Measurements from ENCODE around the gene TBC1D9. TPM values are rescaled to one million over a fixed set of nuclear protein-coding genes. Genes with fewer than 3 reads are reported as not detected.

The TBC1D9 gene
- total RNA-seq, 1 donor from 2014 or later = 22.1 TPM

GRCh38 chr4:140690093-140690492 lies 66.1 kb downstream of the TBC1D9 start:
- H3K36me3 ChIP-seq = no peaks in the 10 kb centered on the region
- no peak overlapping the region for H3K27ac ChIP-seq
- TF ChIP-seq POLR2AphosphoS5 (IDR thresholded peaks at IDR 0.05; ENCODE audit: insufficient read depth in 1 of 2, low read depth in 1 of 2) (no peak), CTCF (IDR thresholded peaks at IDR 0.05) (no peak), POLR2A (IDR thresholded peaks at IDR 0.05) (no peak)
- H3K4me3 ChIP-seq = no peak overlapping the region
- DNase-seq (ENCODE audit: extremely low spot score in 2 of 2) = no peak
- intact Hi-C loops (cut with DNase I) = no loop called here
- peaks cover 13% of the 10 kb centered on the region for H3K4me1 ChIP-seq
- no peaks in the 10 kb centered on the region for H3K27me3 ChIP-seq
- H3K9me3 ChIP-seq = no peaks in the 10 kb centered on the region

- no peak for TF ChIP-seq CTCF (IDR thresholded peaks at IDR 0.05)
- intact Hi-C loops (cut with DNase I) = no loop called here
- no peaks in the 10 kb centered on the region for H3K36me3 ChIP-seq
- H3K4me3 ChIP-seq = no peak overlapping the region
- H3K27ac ChIP-seq = no peak overlapping the region
- no peaks in the 10 kb centered on the region for H3K9me3 ChIP-seq
- no peaks in the 10 kb centered on the region for H3K27me3 ChIP-seq
- H3K4me1 ChIP-seq = peaks cover 13% of the 10 kb centered on the region
- no peak for DNase-seq (ENCODE audit: extremely low spot score in 2 of 2)
Observed at GRCh38 chr4:140689623-140690022, 66.6 kb downstream of the TBC1D9 start.

- TF ChIP-seq POLR2A (IDR thresholded peaks at IDR 0.05) (no peak), POLR2AphosphoS5 (IDR thresholded peaks at IDR 0.05; ENCODE audit: insufficient read depth in 1 of 2, low read depth in 1 of 2) (no peak), CTCF (IDR thresholded peaks at IDR 0.05) (no peak)
- H3K9me3 ChIP-seq = no peaks in the 10 kb centered on the region
- H3K4me1 ChIP-seq = peaks cover 13% of the 10 kb centered on the region
- intact Hi-C loops (cut with DNase I) = no loop called here
- H3K4me3 ChIP-seq = no peak overlapping the region
- DNase-seq (ENCODE audit: extremely low spot score in 2 of 2) = no peak
- no peaks in the 10 kb centered on the region for H3K36me3 ChIP-seq
- no peaks in the 10 kb centered on the region for H3K27me3 ChIP-seq
- H3K27ac ChIP-seq = no peak overlapping the region
Observed at GRCh38 chr4:140688711-140689598, 67.2 kb downstream of the TBC1D9 start.

- no peak for DNase-seq (ENCODE audit: extremely low spot score in 2 of 2)
- no peaks in the 10 kb centered on the region for H3K9me3 ChIP-seq
- TF ChIP-seq POLR2A (IDR thresholded peaks at IDR 0.05) (no peak), POLR2AphosphoS5 (IDR thresholded peaks at IDR 0.05; ENCODE audit: insufficient read depth in 1 of 2, low read depth in 1 of 2) (no peak), CTCF (IDR thresholded peaks at IDR 0.05) (no peak)
Observed at GRCh38 chr4:140686796-140687195, 69.4 kb downstream of the TBC1D9 start.

GRCh38 chr4:140684314-140684713 lies 71.9 kb downstream of the TBC1D9 start:
- H3K27ac ChIP-seq = no peak overlapping the region
- intact Hi-C loops (cut with DNase I) = no loop called here
- no peak for TF ChIP-seq POLR2AphosphoS5 (IDR thresholded peaks at IDR 0.05; ENCODE audit: insufficient read depth in 1 of 2, low read depth in 1 of 2)
- no peak for TF ChIP-seq CTCF (IDR thresholded peaks at IDR 0.05)
- no peak for TF ChIP-seq POLR2A (IDR thresholded peaks at IDR 0.05)

More at GRCh38 chr4:140686796-140687195, 69.4 kb downstream of the TBC1D9 start:
- no peak overlapping the region for H3K4me3 ChIP-seq
- no peaks in the 10 kb centered on the region for H3K36me3 ChIP-seq
- no peak overlapping the region for H3K27ac ChIP-seq
- peaks cover 6% of the 10 kb centered on the region for H3K4me1 ChIP-seq
- no peaks in the 10 kb centered on the region for H3K27me3 ChIP-seq
- intact Hi-C loops (cut with DNase I) = no loop called here

More at GRCh38 chr4:140684314-140684713, 71.9 kb downstream of the TBC1D9 start:
- no peaks in the 10 kb centered on the region for H3K9me3 ChIP-seq
- no peak for DNase-seq (ENCODE audit: extremely low spot score in 2 of 2)
- H3K27me3 ChIP-seq = no peaks in the 10 kb centered on the region
- H3K4me3 ChIP-seq = no peak overlapping the region
- H3K36me3 ChIP-seq = peaks cover 0 to under 1% of the 10 kb centered on the region in 2 donors
- peaks cover 5% of the 10 kb centered on the region for H3K4me1 ChIP-seq
